Activated CD4-positive, alpha-beta T cell treated with anti-CD3 and anti-CD28 coated beads for 4 hours (primary cell): ENCODE data around the gene SASS6.

Experiments used
- DNase-seq, 2 donors: peaks; one replicate each; pipeline ENCODE4 v3.0.0-alpha.2; 2020

SASS6 gene

DNA sequence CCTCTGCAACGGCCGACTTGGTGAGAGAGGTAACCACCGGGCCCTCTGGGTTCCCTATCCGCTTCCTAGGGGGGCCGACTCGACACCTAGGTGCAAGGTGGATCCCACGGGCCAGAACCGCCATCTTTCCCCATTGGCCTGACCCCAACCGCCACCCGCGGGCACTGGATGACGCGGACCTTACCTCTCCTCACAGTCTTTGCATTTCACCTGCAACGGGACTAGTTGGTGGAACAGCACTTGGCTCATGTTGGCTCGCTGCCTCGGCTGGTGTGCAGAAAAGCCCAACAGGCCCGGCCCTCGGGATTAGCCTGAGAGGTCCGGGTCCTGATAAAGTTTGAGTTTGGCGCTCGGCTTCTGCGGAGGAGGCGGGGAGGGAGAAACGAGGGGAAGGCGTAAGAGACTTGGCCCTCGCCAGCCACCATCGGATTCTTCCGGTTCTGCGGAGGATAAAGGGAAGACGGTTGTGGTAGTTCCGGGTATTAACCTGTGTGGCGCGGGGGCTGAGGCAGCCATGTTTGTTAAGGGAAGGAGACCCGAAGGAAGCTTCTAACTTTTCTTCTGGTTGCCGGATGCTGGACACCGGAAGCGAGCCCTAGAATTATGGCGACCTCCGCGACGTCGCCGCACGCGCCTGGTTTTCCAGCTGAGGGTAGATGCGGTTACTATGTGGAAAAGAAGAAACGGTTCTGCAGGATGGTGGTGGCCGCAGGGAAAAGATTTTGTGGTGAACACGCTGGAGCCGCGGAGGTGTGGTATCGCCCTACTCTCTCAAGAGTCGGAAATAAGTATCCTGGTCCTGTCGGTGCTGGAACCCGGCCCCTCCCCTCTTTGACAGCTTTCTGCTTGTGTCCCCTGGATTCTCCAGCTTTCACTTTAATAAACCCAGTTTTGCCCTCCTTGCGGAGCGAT lies at the start of gene SASS6, which contains the start of gene TRMT13:
Gene SASS6, minus strand, starts transcription at position 365 of the 912 bp plus-strand sequence. Its CDS starts 116 bp downstream, at position 249.
Gene TRMT13, plus strand, starts transcription at position 598 of the 912 bp plus-strand sequence. Its CDS starts 6 bp downstream, at position 604.
- DNase-seq, result peak; percentile 93 to 94

GRCh38 chr1:100178091-100178490 lies 45.4 kb upstream of the SASS6 start, which contains the start of gene LRRC39:
LRRC39 (minus strand) TSS chr1:100178256; CDS start chr1:100168516, 9,740 bp downstream.
- no peak for DNase-seq

DNA sequence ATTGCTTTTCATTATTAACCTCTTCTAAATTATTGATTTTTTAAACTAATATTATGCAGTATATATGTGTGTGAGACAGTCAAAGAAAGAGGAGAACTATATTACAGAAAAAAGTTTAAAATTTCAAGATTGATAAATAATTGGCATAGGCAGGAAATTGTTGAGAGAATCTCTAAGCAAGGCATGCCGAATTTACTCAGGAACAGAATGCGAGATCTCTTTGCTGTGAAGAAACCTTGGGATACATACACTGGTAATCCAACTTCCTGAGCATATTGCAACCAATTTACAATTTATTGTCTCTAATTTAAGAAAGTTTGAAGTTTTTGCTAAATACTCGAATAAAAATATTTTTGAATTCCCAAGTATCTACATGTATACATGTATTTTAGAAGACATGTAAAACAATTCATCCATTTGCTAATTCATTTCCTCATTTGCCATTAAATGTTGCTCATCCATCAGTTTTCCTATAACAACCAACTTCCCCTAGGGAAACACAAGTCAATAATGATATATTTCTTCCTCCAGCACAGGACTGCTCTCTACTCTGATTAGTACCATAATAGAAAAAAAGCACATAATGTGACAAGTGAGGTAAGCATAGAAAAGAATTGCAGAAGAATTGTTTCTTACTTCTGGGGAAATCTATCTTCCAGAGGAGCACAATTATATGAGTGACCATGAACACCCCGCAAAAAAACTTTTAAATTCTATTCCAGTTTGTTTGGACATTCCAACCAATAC lies 44.7 kb upstream of the SASS6 start:
- DNase-seq, result no peak

- DNase-seq, result no peak
These were observed 35.3 kb upstream of the SASS6 start for GRCh38 chr1:100168051-100168450.

- DNase-seq, result no peak
These were observed 32.0 kb upstream of the SASS6 start for GRCh38 chr1:100164702-100165101.

DNA sequence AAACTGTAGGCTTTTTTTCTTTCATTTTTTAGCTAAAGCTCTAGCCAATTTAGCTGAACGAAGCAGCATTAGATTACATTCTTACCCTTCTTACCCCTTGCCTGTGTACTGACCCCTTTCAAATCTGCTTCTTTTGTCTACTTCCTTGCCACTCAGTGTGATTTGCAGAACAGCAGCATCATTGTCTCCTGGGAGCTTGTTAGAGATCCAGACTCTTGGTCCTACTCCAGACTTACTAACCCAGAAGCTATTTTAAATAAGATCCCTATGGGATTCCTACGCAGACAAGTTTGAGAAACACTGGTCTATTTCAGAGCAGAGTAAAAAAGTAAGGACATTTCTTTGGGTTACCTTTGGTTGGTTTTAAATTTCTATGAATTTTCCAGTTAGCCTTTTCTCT lies 31.5 kb upstream of the SASS6 start:
- no peak for DNase-seq

DNA sequence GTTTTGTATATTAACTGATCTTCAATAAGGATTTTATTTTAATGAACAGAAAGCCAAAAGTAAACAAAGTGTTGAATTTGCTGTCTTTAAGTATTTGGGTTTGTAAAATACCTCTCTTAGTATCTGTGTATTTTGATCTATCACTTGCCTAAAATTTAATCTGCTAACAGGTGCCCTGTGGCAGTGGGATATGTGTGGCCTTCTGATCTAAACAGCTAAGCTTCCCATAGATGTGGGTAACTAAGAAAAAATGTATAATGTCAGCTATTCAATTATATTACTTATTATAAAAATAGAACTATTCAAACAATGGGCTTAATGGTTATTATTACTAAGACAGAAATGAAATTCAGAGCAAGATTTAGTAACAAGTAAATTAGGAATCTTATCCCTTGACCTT lies 30.2 kb upstream of the SASS6 start:
- DNase-seq, result no peak

GRCh38 chr1:100152271-100152670 lies 19.5 kb upstream of the SASS6 start:
- DNase-seq, result no peak

GRCh38 chr1:100151679-100152078 lies 18.9 kb upstream of the SASS6 start:
- no peak for DNase-seq

DNA sequence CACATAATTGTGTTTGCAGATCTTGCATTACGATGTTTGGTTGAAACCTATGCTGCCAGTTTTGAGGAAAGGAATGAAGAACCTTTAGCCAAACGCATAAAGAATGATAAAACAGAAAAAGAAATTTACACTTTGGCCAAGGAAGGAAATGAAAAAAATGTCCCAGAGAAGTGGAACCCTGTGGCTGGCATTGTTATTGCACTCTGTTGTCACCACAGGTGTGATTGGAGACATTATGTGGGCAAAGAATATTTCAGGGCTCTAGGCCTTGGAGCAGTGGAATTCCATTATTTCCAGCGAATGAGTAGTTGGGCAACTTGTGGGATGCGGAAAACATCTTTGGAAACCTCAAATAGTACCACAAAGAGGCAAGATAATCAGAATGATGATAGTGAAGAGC lies 15.1 kb upstream of the SASS6 start:
- DNase-seq, result no peak

GRCh38 chr1:100146958-100147357 lies 14.2 kb upstream of the SASS6 start:
- DNase-seq, result no peak

- DNase-seq, result no peak
These were observed 12.4 kb upstream of the SASS6 start for GRCh38 chr1:100145116-100145515.

DNA sequence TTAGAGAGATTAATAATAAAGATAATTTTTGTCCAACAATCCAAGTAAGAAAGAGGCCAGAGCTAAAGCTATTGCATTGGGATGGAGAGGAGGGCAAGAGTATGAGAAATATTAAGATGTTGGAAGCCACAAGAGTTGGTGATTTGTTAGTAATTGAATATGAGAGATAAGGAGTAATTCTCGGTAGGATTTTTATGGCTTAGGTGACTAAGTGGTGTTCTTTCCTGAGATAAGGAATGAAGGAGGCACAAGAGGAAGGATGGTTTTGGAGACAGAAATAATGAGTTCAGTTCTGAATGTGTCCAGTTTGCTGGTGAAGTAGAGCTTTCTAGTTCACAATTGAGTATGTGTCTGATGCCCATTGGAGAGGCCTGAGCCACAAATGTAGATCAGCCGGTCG lies 9.6 kb upstream of the SASS6 start:
- DNase-seq, result no peak

DNA sequence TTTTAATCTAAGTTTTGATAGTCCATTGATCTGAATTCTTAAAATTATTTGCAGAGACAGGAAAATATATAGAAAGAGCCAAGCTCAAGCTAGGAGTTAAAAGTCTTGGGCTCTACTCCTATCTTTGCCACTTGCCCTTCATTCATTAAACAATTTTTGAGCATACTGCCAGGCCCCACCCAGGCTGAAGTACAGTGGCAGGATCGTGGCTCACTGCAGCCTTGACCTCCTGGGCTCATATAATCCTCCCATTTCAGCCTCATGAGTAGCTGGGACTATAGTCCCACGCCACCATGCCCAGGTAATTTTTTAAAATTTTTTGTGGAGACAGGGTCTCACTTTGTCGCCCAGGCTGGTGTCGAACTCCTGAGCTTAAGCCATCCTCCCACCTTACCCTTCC lies 8.5 kb upstream of the SASS6 start:
- DNase-seq, result no peak

DNA sequence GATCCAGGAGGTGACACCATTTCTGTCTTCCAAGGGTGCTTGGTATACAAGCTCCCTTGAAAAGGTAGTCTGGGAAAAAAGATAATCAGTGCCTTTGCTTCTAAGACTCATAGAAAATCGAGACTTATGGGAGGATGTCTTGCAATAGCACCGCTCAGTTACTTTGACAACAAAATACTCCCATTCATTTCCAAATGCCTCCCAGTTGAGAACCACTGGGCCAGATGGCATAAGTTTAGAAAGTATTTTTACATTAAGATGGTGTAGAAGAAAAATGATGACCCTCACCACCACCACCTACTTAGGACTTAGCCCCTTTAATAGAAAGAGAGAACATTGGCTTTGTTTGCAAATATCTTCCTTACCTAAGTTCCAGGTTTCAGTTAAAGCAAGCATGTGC lies 4.9 kb upstream of the SASS6 start:
- DNase-seq, result no peak

DNA sequence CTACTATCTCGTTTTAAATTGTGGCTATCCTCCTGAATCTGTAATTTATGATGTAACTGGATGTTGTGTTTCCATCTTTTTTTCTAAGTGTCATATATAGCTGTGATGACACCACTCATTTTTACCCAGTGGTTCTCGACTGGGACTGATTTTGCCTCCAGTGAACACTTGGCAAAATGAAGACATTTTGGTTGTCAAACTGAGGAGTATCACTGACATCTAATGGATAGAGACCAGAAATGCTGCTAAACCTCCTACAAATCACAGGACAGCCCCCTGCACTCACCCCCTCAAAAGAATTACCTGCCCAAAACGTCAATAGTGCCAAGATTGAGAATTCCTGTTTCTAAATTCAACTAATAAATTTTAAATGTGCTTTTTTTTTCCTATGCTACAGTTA lies 2.1 kb upstream of the SASS6 start:
- no peak for DNase-seq

DNA sequence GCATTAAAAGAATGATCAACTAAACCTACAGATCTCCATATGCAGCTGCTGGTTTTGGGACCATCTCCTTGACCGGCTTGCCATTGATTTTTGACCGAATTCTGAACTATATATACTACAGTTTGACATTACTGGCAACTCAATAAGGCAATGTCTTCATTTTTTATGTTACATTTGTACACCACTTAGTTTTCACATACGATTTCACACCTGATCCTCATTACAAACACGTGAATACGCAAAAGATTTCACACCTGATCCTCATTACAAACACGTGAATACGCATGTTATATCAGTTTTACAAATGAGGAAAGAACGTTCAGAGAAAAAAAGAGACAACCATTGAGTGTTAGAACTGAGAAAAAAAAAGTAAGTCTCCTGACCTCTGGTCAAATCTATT lies 1.1 kb downstream of the SASS6 start:
- no peak for DNase-seq

DNA sequence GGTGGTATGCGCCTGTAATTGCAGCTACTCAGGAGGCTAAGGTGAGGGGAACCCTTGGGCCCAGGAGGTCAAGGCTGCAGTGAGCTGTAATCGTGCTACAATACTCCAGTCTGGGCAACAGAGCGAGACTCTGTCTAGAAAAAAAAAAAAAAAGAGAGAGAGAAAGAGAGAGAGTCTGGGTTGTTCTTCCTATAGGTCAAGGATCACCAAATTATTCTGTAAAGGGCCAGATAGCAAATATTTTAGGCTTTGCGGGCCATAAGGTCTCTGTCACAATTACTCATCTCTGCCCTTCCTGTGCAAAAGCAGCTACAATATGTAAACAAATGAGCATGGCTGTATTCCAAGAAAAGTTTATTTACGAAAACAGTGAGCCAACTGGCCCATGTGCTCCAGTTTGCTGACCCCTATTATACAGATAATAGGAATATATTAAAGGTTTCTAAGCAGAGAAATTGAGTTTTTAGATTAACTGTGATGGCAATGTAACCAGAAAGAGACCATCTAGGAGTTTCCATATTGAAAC lies 2.1 kb downstream of the SASS6 start:
- DNase-seq, result no peak

GRCh38 chr1:100127226-100127625 lies 5.5 kb downstream of the SASS6 start:
- no peak for DNase-seq

- no peak for DNase-seq
These were observed 10.6 kb downstream of the SASS6 start for GRCh38 chr1:100122177-100122576.

GRCh38 chr1:100115524-100115923 lies 17.2 kb downstream of the SASS6 start:
- no peak for DNase-seq

GRCh38 chr1:100109554-100110066 lies 23.1 kb downstream of the SASS6 start:
- DNase-seq, result no peak

- no peak for DNase-seq
These were observed 25.0 kb downstream of the SASS6 start for GRCh38 chr1:100107696-100108095.
